Stimulated activated CD4-positive, alpha-beta T cell treated with anti-CD3 and anti-CD28 coated beads, Interleukin-15, amount 100 ng/mL, for 48 hours (primary cell): ENCODE measurements around the gene IGFBP6.

ENCODE experiments used
- DNase-seq, 2 donors: peaks; one replicate each; pipeline ENCODE4 v3.0.0-alpha.2; 2020; ENCODE audit warnings: low read depth in 2 of 2

Gene IGFBP6, protein sequence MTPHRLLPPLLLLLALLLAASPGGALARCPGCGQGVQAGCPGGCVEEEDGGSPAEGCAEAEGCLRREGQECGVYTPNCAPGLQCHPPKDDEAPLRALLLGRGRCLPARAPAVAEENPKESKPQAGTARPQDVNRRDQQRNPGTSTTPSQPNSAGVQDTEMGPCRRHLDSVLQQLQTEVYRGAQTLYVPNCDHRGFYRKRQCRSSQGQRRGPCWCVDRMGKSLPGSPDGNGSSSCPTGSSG

DNA sequence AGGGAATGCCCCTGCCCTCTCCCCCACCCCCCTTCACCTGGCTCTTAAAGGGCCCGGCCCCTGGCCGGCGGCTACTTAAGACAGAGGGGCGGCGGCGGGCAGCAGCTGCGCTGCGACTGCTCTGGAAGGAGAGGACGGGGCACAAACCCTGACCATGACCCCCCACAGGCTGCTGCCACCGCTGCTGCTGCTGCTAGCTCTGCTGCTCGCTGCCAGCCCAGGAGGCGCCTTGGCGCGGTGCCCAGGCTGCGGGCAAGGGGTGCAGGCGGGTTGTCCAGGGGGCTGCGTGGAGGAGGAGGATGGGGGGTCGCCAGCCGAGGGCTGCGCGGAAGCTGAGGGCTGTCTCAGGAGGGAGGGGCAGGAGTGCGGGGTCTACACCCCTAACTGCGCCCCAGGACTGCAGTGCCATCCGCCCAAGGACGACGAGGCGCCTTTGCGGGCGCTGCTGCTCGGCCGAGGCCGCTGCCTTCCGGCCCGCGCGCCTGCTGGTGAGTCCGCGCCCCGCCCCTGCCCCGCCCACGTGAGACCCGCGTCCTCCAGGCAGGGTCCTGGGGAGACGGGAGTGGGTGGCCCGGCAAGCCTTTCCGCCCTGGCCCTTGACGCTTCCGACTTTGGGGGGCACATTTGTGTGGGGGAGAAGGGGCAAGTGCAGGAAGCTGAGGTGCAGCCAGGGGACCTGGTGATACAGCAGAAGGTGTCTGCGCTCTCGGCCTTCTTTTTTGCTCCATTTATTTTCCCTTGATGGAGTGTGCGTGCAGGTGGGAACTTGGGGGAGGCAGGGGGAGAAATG is at the start of gene IGFBP6:
TSS of gene IGFBP6 (plus strand) at position 104 of the 790 bp plus-strand sequence. CDS start at position 155, 51 bp downstream.
- peak; percentile 31 to 55 for DNase-seq

DNA sequence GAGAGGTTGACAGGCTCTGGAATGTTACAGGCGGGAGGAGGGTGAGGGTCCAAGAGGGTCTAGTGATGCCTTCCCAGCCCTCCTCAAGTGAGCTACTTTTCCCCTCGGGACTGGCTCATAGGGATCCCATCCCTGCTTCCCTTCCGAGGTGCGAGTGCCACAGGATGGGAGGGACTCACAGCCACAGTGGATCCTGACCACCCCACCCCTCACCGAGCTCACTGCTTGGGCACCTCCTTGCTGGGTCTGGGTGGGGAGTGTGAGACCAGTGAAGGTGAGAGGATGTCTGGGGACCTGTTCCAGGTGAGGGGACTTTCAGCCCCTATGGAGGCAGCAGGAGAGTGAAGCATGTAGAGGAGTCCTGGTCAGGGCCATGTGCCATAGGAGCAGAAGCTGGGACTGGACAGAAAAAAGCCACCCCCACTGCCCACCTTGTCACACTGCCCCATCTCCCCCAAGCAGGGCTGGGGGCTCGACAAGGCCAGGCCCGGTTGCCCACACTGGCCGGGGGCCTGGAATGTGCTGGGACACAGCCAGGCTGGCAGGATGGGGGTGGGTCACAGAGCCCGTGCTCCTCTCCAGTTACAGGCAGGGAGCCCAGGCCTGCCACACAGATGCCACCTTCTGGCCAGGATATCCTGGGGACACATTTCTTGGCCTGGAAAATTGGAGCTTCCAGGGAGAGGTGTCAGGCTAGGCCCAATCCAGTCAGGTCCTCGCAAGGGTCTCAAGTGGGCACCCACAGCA is 49.3 kb upstream of the IGFBP6 start:
- no peak for DNase-seq

DNA sequence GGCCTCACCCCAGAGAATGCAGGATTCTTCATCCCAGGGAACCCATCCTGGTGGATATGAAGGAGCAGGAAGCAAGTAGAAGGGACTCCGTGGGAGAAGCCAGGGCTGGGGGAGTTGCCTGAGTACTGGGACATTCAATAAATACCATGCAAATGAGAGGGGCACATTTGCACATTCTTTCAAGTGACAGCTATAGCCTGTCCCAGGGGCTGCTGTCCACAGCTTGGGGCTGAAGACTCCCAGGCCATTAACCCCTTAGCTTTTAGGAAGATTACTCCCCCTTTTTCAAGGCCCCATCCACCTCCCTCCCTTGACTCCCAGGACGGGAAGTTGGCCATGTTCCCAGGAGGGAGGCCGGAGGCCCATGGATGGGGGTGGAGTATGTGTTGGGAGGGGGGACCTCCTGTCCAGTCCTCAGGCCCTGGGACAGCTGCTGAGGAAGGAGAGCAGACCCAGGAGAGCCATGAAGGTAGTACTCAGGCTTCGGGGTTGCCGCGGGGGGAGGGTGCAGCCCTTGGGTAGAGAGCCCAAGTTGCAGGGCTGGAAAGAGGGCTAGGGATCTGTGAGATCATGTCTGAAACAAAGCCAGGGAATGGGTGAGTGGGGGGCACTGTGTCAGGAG is 48.6 kb upstream of the IGFBP6 start:
- DNase-seq, result no peak

DNA sequence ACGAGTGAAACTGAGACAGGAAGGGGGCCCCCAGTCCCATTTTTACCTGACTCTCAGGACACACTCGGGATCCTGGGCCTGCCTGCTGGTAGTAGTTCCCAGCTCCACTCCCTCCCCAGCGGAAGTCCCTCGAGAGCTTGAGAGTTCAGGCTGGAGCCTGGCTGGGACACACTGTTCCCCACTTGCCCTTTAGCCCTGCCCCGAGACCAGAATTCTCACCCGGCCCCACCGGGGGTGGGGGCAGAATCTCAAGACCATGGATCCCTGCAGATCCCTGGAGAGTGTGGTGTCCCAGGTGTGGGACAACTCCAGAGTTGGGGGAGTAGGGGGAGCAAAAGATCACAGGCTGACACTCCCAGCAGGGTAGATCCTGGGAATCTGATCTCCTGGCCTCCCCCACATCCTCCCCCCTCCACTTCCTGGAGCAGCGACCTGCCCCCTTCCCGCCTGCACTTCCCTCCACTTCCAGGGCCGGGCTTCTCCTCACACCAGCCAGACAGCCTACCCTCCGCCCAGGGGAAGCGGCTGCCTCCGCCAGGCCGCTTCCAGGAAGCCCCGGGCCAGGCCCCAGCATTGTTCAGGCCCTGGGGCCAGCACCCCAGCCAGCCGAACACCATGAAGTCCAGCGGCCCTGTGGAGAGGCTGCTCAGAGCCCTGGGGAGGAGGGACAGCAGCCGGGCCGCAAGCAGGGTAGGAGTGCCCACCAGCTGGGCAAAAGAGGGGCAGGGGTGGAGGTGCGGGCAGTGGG is 47.7 kb upstream of the IGFBP6 start, which contains the start of gene TNS2:
TSS of gene TNS2 (plus strand) at position 495 of the 748 bp plus-strand sequence. CDS start at position 616, 121 bp downstream.
- DNase-seq, result no peak

DNA sequence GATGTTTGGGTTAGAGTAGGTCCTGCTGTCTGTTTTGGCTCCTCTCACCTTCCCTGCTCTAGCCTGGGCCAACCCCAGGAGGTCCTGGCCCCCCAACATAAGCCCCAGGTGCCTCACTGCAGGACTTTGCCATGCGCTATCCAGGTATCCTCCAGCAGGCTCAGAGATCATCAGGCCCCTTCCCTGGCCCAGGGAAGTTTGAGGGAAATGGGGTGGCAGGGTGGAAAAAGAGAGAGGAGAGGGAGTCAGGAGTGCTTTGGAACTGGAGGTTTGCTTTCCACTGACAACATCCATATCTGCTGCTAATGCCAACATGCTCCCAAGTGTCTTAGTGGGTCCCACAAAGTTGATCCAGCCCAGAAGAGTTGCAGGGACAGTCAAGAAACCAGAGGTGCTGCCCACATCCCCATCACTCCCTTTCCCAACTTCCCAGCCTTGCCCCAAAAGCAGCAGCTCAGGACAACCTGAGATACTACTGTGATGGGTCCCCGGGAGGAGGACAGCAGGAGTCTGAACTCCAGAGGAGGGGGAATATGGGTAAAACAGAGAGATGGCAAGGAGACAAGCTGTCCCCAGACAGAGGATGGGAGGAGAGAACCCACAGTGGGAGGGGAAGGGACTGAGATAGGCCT is 46.9 kb upstream of the IGFBP6 start:
- DNase-seq, result no peak

DNA sequence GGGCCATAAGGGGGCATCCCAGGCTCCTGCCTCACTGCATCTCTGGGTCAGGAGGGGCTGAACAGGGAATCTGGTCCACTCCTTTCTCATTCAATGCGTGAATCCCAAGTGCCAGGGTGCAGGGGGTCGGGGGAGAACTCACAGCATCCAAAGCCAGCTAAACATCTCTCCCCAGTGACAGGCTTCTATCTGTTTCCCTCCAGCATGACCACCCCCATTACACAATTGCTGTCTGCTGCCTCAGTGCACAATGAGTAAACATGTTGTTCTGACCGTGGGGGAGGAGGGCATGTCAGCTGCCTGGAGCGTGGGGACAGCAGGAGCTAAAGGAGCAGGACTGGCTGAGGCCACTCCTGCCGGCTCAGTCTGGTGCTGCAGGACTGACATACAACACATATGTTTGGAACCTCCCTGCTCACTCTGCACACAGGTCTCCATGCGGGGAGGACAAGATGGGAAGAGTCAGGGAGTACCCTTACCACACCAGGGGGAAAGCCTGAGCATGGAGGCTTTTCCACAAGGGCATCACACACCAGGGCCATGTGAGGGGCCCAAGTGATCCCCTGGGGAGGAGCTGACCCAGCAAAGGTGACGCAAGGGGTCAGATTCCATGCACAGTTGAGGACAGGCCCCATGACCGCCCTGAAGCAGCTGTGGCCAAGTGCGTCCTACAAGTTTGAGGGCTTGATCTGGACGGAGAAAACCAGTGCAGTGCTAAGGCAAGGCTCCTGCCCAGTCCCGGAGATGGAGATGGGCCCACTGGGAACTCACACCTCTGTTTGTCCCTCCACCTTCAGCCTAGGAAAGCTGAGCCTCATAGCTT is 46.2 kb upstream of the IGFBP6 start:
- no peak for DNase-seq

DNA sequence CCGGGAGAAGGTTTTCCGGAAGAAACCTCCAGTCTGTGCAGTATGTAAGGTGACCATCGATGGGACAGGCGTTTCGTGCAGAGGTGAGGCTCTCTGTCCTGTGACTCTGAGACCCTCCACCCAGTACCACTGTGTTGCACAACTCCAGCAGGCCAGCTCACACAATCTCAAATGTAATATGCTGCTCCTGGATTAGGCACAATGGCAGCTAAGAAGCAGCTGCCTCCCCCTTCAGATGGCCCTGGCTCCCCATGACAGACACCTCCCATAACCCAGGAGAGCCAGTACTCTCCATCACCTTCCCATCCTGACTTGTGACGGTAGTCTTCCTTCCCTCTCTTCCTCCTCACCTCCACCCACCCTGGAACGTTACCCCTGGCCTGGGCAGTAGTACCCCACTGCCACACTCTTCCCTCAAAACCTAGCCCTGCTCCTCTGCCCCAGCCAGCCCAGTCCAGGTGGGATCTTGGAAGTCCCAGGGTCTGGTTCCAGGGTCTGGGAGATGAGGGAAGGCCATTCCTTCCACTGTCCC is 45.5 kb upstream of the IGFBP6 start:
- no peak for DNase-seq

DNA sequence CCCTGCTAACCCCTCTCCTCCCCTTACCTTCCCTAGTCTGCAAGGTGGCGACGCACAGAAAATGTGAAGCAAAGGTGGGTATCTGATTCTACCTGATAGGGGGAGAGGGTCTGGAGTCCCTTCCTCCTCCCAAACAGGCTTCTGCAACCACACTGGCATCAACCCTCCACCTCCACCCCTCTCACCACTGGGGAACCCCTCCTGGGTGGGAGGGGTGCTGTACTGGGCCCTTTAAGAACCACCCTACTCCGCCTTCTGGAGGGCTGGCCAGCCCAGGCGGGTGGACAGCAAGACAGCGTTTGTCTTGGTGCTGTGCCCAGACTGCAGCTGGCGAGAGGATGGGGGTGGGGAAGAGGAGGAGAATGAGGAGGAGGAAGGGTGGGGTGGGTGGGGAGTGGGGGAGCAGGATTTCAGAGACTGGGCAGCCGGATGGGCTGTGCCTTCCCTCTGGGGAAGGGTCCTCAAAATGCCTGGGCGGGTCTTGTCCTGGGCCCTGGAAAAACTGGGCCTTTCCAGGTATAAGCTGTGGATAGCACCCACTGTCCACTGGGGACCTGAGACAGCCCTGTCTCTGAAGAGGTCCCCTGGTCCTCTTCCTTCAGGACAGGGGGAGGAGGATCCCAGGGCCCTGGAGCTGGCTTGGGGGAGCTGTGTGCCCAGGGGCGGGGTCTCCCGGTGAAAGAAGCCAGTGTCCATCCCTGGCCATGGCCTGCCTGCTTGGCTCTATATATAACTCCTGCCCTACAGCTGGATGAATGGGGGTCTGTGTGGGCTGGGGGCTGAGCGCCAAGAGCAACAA is 44.8 kb upstream of the IGFBP6 start:
- no peak for DNase-seq

DNA sequence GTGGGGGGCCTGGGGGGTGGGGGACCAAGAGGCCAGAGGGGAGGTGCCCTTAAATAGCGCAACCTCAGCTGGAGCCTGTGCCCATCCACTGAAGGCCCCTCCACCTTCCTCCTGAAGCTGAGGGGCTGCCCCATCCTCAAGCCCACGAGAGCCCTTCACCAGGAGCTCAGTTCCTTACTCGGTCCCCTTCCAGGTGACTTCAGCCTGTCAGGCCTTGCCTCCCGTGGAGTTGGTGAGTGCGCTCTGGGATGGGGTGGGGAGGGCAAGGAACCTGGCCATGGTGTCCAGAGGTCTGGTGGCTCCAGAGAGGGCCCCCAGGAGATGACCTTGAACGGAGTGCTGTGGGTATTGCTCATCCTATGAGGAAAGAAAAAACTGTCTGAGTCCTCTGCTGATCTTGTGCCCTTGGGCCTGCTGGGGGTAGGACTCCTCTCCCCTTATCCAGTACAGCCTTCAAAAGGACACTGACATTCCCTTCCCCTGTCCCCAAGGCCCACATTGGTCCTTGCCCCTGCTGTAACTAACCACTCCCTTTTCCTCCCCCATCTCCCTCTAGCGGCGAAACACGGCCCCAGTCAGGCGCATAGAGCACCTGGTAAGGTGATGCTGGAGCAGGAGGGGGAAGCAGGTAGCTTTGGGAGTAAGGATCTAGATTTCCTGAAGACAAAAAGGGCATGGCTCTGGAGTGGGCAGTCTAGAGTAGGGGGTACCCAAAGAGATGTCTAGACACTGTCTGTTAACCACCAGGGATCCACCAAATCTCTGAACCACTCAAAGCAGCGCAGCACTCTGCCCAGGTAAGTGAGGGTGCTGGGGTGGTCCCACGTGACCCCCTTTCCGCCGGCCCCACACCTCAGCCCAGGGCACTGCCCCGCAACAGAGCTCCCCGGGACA is 44.0 kb upstream of the IGFBP6 start:
- peak in 1 of 2 donors; percentile 42 for DNase-seq

DNA sequence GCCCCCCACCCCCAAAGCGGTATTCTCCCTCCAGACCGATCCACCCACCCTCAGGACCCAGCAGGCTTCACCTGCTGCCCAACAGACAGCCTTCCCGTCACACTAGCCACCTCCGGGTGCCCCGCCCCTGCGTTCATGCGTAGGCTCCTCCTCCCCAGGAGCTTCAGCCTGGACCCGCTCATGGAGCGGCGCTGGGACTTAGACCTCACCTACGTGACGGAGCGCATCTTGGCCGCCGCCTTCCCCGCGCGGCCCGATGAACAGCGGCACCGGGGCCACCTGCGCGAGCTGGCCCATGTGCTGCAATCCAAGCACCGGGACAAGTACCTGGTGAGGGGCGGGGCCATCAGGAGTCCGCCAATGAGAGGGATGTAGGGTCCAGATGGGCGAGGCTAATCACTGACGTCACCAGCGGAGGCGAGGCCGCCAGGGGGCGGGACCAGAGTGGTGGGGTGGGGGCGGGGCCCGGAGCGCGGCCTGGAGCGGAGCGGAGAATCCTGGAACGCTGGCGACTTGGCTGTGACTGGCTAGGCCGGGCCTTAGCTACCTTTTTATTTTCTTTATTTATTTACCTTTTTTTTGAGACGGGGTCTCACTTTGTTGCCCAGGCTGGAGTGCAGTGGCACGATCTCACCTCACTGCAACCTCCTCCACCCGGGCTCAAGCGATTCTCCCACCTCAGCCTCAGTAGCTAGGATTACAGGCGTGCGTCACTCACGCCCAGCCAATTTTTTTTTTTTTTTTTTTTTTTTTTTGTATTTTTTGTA is 43.2 kb upstream of the IGFBP6 start:
- DNase-seq, result peak; percentile 87 to 92

DNA sequence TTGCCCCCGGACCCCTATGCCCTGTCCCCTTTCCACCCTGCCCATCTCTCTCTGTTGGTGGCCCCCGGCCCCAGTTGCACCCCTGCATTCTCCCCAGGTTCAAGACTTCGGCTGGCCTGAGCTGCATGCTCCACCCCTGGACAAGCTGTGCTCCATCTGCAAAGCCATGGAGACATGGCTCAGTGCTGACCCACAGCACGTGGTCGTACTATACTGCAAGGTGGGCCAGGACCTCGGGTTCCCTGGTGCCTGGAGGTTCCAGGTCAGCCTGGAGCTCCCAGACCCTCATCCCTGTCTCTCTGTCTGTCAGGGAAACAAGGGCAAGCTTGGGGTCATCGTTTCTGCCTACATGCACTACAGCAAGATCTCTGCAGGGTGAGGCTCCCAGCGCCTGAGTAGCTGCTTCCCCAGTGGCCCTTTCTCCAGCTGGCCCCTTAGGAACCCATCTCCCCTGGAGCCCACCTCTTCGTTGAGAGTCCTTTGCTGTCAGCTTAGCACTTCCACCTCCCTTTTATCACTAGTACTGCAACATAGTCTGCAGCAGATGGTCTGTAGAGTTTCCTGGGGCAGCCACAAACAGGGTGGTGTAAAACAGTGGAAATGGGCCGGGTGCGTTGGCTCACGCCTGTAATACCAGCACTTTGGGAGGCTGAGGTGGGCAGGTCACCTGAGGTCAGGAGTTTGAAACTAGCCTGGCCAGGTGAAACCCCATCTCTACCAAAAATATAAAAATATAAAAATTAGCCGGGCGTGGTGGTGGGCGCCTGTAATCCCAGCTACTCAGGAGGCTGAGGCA is 41.8 kb upstream of the IGFBP6 start:
- DNase-seq, result no peak

DNA sequence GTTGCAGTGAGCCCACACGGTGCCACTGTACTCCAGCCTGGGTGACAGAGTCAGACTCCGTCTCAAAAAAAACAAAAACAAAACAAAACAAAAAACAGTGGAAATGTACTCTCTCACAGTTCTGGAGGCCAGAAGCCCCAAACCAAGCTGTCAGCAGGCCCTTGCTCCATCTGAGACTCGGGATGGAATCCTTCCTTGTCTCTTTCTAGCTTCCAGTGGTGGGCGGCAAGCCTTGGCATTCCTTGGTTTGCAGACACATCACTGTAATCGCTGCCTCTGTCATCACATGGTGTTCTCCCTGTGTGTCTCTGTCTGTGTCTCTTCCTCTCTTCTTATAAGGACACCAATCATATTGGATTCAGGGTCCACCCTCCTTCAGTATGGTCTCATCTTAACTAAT is 41.2 kb upstream of the IGFBP6 start:
- no peak for DNase-seq

DNA sequence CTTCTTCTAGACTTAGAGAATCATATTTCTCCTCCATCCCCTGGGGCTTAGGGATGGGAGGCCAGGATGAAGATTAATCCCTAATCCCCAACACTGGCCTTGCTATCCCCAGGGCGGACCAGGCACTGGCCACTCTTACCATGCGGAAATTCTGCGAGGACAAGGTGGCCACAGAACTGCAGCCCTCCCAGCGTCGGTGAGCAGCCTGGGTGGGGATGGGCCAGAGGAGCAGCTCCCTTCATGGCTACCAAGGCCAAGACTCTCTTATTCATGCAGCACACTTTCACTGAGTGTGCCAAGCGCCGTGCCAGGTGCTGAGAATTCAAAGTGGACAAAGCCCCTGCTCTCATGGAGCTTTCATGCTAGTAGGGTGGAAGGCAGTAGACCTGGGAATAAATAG is 40.6 kb upstream of the IGFBP6 start:
- no peak for DNase-seq

DNA sequence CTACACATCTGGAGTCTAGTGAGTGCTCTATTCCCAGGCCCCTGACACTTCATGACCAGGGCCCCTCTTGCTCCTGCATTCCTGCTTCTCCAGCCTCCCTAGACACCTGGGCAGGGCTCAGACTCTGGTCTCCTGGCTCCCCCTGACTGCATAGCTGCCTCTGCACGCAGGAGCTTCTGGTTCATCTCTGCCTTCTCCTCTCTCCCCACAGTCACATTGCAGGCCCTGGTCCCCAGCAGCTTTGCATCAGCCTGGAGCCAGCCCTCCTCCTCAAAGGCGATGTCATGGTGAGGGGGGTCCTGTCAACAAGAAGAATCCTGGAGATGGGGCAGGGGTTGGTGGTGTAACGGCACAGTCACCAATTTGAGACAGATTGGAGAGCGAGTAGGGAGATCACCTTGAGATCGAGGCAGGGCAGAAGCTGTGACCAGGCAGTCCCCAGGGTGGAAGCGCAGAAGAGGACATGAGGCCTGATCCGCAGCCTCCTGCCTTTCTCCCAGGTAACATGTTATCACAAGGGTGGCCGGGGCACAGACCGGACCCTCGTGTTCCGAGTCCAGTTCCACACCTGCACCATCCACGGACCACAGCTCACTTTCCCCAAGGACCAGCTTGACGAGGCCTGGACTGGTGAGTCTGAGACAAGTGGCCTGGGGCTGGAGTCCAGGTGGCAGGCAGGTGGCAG is 39.5 kb upstream of the IGFBP6 start:
- DNase-seq, result no peak

DNA sequence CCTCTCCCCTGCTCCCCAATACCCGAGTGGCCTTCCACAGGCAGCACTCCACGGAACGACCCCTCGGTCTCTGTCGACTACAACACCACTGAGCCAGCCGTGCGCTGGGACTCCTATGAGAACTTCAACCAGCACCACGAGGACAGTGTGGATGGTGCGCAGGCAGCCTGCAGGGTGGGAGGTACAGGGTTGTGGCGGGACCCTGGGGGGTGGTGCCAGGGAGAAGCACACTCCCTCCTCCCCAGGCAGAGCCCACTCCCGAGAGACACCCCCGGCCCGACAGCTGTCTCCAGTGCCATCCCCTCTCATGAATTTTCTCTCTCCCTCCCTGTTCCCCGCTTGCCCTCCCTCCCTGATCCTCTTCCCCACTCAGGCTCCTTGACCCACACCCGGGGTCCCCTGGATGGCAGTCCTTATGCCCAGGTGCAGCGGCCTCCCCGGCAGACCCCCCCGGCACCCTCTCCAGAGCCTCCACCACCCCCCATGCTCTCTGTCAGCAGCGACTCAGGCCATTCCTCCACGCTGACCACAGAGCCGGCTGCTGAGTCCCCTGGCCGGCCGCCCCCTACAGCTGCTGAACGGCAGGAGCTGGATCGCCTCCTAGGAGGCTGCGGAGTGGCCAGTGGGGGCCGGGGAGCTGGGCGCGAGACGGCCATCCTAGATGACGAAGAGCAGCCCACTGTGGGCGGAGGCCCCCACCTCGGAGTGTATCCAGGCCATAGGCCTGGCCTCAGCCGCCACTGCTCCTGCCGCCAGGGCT is 38.6 kb upstream of the IGFBP6 start:
- no peak for DNase-seq
